ENCODE data around the gene CIAO3.
"Not testable (repeated sequence)": the region's sequence is repeated elsewhere in the genome, so short reads cannot be mapped to it uniquely, and the experiment has no call there.

The CIAO3 gene

DNA sequence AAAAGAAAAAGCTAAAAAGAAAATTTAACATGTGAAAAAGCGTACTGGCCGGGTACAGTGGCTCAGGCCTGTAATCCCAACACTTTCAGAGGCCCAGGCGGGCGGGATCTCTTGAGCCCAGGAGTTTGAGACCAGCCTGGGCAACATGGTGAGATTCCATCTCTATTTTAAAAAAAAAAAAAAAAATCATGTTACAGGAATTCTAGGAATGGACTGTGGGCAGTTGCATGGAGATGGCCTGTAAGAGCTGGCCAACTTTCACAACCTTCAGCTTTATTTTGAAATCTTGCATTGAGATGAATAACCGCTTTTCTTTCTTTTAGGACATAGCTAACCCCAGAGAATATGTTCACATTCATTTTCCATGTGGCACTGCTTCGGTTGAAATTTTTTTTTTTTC, 8.2 kb upstream of the CIAO3 start:
- TF ChIP-seq, protein P1, sequence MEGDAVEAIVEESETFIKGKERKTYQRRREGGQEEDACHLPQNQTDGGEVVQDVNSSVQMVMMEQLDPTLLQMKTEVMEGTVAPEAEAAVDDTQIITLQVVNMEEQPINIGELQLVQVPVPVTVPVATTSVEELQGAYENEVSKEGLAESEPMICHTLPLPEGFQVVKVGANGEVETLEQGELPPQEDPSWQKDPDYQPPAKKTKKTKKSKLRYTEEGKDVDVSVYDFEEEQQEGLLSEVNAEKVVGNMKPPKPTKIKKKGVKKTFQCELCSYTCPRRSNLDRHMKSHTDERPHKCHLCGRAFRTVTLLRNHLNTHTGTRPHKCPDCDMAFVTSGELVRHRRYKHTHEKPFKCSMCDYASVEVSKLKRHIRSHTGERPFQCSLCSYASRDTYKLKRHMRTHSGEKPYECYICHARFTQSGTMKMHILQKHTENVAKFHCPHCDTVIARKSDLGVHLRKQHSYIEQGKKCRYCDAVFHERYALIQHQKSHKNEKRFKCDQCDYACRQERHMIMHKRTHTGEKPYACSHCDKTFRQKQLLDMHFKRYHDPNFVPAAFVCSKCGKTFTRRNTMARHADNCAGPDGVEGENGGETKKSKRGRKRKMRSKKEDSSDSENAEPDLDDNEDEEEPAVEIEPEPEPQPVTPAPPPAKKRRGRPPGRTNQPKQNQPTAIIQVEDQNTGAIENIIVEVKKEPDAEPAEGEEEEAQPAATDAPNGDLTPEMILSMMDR (IDR thresholded peaks at IDR 0.05; ENCODE audit: insufficient read depth, low read depth, low read length, missing control alignments), result no peak
- H3K4me3 ChIP-seq (ENCODE audit: low read depth, low read length), result no peak overlapping the region
- no peak for DNase-seq (ENCODE audit: low read depth)

DNA sequence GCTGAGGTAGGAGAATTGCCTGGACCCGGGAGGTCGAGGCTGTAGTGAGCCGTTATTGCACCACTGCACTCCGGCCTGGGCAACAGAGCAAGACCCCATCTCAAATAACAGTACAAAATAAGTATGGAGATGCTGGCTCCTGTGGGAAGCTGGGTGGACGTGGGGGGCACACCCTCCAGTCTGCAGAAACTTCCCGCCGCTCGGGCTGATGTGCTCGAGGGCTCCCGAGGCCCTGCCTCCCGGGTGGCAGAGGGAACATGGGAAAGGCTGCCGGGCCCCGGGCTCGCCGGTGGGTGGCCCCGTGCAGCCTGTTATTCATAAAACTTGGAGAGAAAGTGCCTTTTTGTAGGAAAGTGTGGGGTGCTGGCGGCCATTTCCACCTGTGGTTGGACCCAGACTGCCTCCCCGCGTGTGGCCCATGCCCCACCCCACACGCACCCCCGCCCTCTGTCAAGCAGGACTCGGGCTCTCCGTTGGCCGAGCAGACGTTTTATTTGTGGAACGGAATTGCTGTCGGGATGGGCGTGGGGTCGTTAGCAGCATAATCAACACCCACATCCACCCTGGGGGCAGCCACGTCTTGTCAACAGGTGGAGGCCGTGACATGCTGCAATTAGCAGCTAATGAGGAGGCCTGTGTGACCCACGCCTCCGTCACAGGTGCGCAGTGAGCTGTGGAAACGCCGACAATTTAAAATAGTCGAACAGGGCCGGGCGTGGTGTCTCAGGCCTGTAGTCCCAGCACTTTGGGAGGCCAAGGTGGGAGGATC, 7.4 kb upstream of the CIAO3 start:
- TF ChIP-seq, protein P1 (IDR thresholded peaks at IDR 0.05; ENCODE audit: insufficient read depth, low read depth, low read length, missing control alignments), result no peak
- no peak for DNase-seq (ENCODE audit: low read depth)
- H3K4me3 ChIP-seq (ENCODE audit: low read depth, low read length), result no peak overlapping the region

DNA sequence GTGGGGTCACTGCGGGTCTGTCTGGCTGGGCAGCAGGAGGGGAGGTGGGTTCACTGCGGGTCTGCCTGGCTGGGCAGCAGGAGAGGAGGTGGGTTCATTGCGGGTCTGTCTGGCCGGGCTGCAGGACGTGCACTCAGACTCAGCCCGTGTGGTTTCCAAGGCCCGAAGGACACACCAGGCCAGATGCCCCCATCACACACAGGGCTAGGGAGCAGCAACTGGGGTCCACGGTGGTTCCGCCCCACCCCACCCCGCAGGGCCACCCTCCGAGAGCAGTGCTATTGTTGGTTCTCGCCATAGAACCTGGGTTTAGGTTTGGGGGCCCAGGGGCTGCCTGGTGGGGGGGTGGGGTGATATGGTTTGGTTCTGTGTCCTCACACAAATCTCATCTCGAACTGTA, 5.8 kb upstream of the CIAO3 start:
- TF ChIP-seq, protein P1 (IDR thresholded peaks at IDR 0.05; ENCODE audit: insufficient read depth, low read depth, low read length, missing control alignments), result no peak
- H3K4me3 ChIP-seq (ENCODE audit: low read depth, low read length), result no peak overlapping the region
- no peak for DNase-seq (ENCODE audit: low read depth)

DNA sequence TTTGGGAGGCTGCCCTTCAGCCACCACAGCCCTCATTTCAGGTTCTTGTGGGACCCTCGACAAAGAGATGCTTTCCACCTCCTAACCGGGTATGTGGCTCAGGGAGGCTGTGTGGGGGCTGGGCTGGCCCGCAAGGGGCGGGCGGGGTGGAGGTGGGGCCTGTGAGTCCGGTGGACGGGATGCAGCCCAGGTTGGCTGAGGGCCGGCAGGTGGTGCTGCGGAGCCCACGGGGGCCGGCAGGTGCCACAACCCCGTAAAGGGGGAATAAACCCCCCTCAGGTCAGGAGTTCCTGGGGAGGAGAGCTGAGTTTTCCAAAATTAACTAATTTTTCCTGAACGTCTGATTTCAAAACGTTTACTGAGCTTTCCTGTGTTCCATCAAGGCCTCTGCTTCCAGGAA, 4.9 kb upstream of the CIAO3 start:
- TF ChIP-seq, protein P1 (IDR thresholded peaks at IDR 0.05; ENCODE audit: insufficient read depth, low read depth, low read length, missing control alignments), result peak; percentile 50
- no peak overlapping the region for H3K4me3 ChIP-seq (ENCODE audit: low read depth, low read length)
- no peak for DNase-seq (ENCODE audit: low read depth)

DNA sequence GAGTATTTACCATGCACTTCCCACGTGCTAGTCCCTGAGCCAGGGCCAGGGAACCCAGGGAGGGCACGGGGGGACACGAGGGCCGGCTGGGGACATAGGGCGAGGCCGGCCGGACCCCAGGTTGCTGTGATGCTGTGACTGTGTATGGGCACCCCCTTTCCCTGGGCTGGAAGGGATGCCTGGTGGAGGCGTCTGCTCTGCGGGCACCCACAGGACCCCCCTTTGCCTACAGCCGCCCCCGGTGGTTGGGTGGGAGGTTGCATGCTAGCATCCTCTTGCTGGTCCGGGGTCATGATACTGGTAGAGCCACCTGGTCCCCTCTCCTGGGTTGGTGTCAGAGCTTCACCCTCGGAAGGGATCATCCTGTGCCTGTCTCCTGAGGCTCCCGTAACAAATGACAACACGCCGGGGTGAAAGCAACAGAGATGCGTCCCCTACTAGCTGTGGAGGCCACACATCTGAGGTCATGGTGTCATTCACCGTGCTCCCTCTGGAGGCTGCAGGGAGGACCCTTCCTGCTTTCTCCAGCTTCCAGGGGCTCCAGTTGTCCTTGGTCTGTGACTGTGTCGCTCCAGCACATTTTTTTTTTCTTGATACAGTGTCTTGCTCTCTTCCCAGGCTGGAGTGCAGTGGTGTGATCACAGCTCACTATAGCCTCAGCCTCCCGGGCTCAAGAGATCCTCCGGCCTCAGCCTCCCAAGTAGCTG, 3.1 kb upstream of the CIAO3 start:
- H3K4me3 ChIP-seq (ENCODE audit: low read depth, low read length), result no peak overlapping the region
- DNase-seq (ENCODE audit: low read depth), result no peak
- TF ChIP-seq, protein P1 (IDR thresholded peaks at IDR 0.05; ENCODE audit: insufficient read depth, low read depth, low read length, missing control alignments), result peak; percentile 33

DNA sequence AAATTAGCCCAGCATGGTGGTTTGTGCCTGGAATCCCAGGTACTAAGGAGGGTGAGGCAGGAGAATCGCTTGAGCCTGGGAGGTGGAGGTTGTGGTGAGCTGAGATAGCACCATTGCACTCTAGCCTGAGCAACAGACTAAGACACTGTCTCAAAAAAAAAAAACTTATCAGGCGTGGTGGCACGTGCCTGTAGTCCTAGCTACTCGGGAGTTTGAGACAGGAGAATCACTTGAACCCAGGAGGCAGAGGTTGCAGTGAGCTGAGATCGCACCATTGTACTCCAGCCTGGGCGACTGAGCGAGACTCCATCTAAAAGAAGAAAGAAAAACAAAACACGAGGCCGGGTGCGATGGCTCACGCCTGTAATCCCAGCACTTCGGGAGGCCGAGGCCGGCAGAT, 2.1 kb upstream of the CIAO3 start:
- H3K4me3 ChIP-seq (ENCODE audit: low read depth, low read length), result not testable (repeated sequence)

DNA sequence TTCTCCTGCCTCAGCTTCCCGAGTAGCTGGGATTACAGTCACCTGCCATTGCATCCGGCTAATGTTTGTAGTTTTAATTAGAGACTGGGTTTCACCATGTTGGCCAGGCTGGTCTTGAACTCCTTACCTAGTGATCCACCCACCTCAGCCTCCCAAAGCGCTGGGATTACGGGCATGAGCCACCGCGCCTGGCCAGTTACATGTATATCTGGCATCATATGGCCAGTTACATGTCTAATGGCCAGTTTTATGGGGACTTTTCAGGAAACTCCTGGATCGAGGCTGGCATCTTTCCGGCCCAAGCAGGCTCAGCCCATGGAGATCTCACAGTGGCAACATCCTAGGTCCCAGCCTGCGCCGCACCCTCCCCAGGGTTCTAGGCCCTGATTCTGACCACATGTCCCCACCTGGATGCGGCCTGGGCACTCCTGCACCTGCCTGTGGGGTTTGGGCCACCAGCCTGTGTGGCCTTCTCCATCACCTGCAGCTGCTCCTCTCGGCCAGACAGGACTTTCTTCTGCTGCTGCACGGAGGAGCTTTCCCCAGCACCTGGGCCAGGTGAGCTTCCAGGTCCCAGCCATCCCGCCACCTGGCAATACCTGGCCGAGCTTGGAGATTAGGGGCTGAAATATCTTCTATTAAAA, 1.3 kb upstream of the CIAO3 start:
- H3K4me3 ChIP-seq (ENCODE audit: low read depth, low read length), result no peak overlapping the region
- no peak for DNase-seq (ENCODE audit: low read depth)
- TF ChIP-seq, protein P1 (IDR thresholded peaks at IDR 0.05; ENCODE audit: insufficient read depth, low read depth, low read length, missing control alignments), result no peak

More for the DNA sequence above, 2.1 kb upstream of the CIAO3 start:
- not testable (repeated sequence) for DNase-seq (ENCODE audit: low read depth)
